Neutrophil (primary cell): ENCODE data around the gene STEAP1B.
A peak's percentile ranks its signal among the peaks of the same experiment; 100 is the strongest.

ENCODE experiments used
- H3K27ac ChIP-seq: fragments of 200-600 bp; sonication (generic); 2 replicates; pipeline ENCODE4 v1.5.1; 2016; ENCODE audit warnings: mild to moderate bottlenecking, moderate library complexity
- H3K27me3 ChIP-seq: fragments of 200-600 bp; sonication (generic); 2 replicates; pipeline ENCODE4 v1.6.0; 2016; ENCODE audit warnings: mild to moderate bottlenecking
- H3K36me3 ChIP-seq: fragments of 200-600 bp; sonication (generic); 2 replicates; pipeline ENCODE4 v1.5.1; 2017
- H3K4me1 ChIP-seq, 2 experiments: fragments of 200-600 bp in 1 of 2; sonication (generic) in 1 of 2; 1 replicate in 1 of 2; 2 replicates in 1 of 2; pipeline versions ENCODE4 v1.5.1 to v1.6.1; 2013 to 2016; ENCODE audit warnings: low read depth in 1 of 2, low read length in 1 of 2, mild to moderate bottlenecking in 1 of 2, moderate library complexity in 1 of 2; ENCODE audit not compliant: control insufficient read depth in 1 of 2, insufficient read depth in 1 of 2
- H3K4me3 ChIP-seq, 2 experiments: fragments of 200-600 bp in 1 of 2; sonication (generic) in 1 of 2; 1 replicate in 1 of 2; 2 replicates in 1 of 2; pipeline ENCODE4 v1.5.1; 2013 to 2016; ENCODE audit warnings: low read depth in 1 of 2, low read length in 1 of 2, mild to moderate bottlenecking in 1 of 2, moderate library complexity in 1 of 2
- H3K9me3 ChIP-seq: fragments of 200-600 bp; sonication (generic); 2 replicates; pipeline ENCODE4 v1.5.1; 2016
- CTCF ChIP-seq: fragments of 200-600 bp; sonication (generic); IDR thresholded peaks from 2 replicates; pipeline ENCODE4 v1.5.1; 2016; ENCODE audit warnings: antibody characterized with exemption

The STEAP1B gene

GRCh38 chr7:22488643-22489462, 11.1 kb downstream of the STEAP1B start:
- H3K27me3 ChIP-seq, result peaks cover 7% of the 10 kb centered on the region
- H3K4me1 ChIP-seq, result no peaks in the 10 kb centered on the region
- no peaks in the 10 kb centered on the region for H3K9me3 ChIP-seq
- H3K27ac ChIP-seq, result no peak overlapping the region
- peak; percentile 47 for TF ChIP-seq CTCF
- H3K36me3 ChIP-seq, result no peaks in the 10 kb centered on the region
- no peak overlapping the region for H3K4me3 ChIP-seq

- no peak for TF ChIP-seq CTCF
- no peak overlapping the region for H3K4me3 ChIP-seq
- H3K27ac ChIP-seq, result no peak overlapping the region
- H3K4me1 ChIP-seq, result no peaks in the 10 kb centered on the region
- H3K36me3 ChIP-seq, result no peaks in the 10 kb centered on the region
- no peaks in the 10 kb centered on the region for H3K9me3 ChIP-seq
- H3K27me3 ChIP-seq, result peaks cover 7% of the 10 kb centered on the region
These were observed 11.9 kb downstream of the STEAP1B start for GRCh38 chr7:22487978-22488642.

GRCh38 chr7:22486597-22486996, 13.4 kb downstream of the STEAP1B start:
- H3K36me3 ChIP-seq, result no peaks in the 10 kb centered on the region
- no peak overlapping the region for H3K4me3 ChIP-seq
- H3K27me3 ChIP-seq, result peaks cover 19% of the 10 kb centered on the region
- no peak for TF ChIP-seq CTCF
- no peak overlapping the region for H3K27ac ChIP-seq
- H3K4me1 ChIP-seq, result peaks cover 4% of the 10 kb centered on the region in 2 experiments
- no peaks in the 10 kb centered on the region for H3K9me3 ChIP-seq

GRCh38 chr7:22485189-22485588, 14.8 kb downstream of the STEAP1B start:
- H3K9me3 ChIP-seq, result no peaks in the 10 kb centered on the region
- no peak overlapping the region for H3K4me3 ChIP-seq
- no peak overlapping the region for H3K27ac ChIP-seq
- H3K36me3 ChIP-seq, result no peaks in the 10 kb centered on the region
- TF ChIP-seq CTCF, result no peak
- H3K27me3 ChIP-seq, result peaks cover 24% of the 10 kb centered on the region
- peaks cover 4 to 7% of the 10 kb centered on the region in 2 experiments for H3K4me1 ChIP-seq

- Histone ChIP-seq H3K27ac (no peak overlapping the region), H3K9me3 (no peaks in the 10 kb centered on the region), H3K4me3 (no peak overlapping the region), H3K27me3 (peaks cover 33% of the 10 kb centered on the region), H3K36me3 (no peaks in the 10 kb centered on the region), H3K4me1 (peaks cover 4 to 7% of the 10 kb centered on the region in 2 experiments)
- TF ChIP-seq CTCF, result no peak
These were observed 17.5 kb downstream of the STEAP1B start for GRCh38 chr7:22482503-22482902.
